ENCODE data around the gene BOD1L1. TPM values are rescaled to one million over a fixed set of nuclear protein-coding genes. Genes with fewer than 3 reads are reported as not detected.

The BOD1L1 gene
- total and polyA plus RNA-seq, 5 donors from 2014 or later, result 1.4 to 48.9 (median 1.8) TPM

DNA sequence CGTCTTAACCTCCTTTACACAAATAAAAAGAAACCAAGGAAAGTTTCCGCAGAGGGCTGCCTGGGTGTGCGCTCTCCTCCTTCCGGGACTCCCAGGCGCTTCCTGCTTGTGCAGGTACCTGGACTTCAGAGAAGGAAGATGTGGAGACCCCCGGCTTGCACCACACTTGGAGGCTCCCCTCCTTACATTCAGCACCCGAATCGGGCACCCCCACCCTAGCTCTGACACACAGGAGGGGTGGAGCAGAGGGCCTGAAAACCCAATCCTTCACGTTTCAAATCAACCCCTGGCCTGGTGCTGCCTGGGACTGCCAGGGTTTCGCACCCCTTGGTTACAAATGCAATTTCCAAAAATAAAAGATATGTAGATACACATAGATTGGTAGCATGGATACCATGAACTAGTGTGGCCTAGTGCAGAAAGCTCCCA, 86.3 kb downstream of the BOD1L1 start:
- Mint-ChIP-seq H3K27ac (no peak overlapping the region), H3K9me3 (peaks cover 0 to 25% (median 7%) of the 10 kb centered on the region in 7 donors)

DNA sequence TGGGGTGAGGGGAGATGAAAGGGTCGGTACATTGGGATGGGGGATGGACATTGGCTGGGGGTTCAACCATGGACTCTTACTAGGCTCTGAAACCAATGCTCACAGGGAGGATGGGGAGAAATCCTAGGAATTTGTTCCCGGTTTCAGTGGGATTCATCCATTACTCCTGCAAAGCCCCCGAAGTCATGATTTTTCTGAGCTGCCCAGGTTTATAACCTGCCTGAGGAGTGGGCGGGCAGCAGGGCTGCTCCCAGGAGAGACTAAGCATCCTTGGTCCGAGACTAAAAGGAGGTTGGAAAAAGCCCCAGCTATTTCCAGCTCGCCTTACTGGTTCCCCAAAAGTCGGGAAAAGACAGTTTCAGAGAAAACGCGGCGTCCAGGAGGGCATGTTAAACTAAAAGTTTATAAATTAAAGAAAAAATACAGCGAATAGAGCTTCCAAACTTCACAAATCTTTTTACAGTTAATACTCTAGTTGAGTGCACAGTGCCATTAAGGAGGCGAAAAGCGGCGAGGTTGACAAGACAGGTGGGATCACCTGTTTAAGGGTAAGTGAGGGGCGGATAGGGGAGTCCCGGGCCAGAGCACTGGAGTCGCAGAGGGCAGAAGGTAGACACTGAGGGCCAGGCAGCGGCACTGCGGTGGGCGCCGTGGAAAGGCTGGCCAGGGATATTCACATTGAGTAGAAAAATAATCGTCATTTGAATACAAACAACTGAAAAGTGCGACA, 86.9 kb downstream of the BOD1L1 start:
- peaks cover 53% of the 10 kb centered on the region for H3K4me1 ChIP-seq (ENCODE audit: control insufficient read depth, insufficient read depth, low read length, poor library complexity, severe bottlenecking)
- H3K4me3 ChIP-seq (ENCODE audit: low read depth, low read length), result no peak overlapping the region
- ATAC-seq (ENCODE audit: low read depth in 2 of 2) (no peak), DNase-seq (no peak)
- peak overlapping the region; percentile 26 to 91 (median 71) for H3K4me3 Mint-ChIP-seq
- no peak overlapping the region for H3K27ac Mint-ChIP-seq
- peaks cover 47% of the 10 kb centered on the region for H3K27me3 ChIP-seq (ENCODE audit: control insufficient read depth, insufficient read depth, low read length)
- no peak overlapping the region for H3K27ac ChIP-seq (ENCODE audit: insufficient read depth, low read length, poor library complexity, severe bottlenecking)
- peaks cover 6% of the 10 kb centered on the region for H3K36me3 Mint-ChIP-seq
- peaks cover 0 to 22% (median 7%) of the 10 kb centered on the region in 7 donors for H3K9me3 Mint-ChIP-seq
- H3K9me3 ChIP-seq (ENCODE audit: control insufficient read depth in 2 of 2, low read length in 2 of 2), result peaks cover 3 to 20% of the 10 kb centered on the region in 2 experiments
- peaks cover 4 to 62% (median 29%) of the 10 kb centered on the region in 4 donors for H3K4me1 Mint-ChIP-seq
- H3K27me3 Mint-ChIP-seq, result peaks cover 87% of the 10 kb centered on the region
- H3K36me3 ChIP-seq (ENCODE audit: control insufficient read depth, insufficient read depth, low read length), result no peaks in the 10 kb centered on the region

More for the DNA sequence above, 86.3 kb downstream of the BOD1L1 start:
- Histone ChIP-seq H3K4me1 (ENCODE audit: control insufficient read depth, insufficient read depth, low read length, poor library complexity, severe bottlenecking) (peaks cover 54% of the 10 kb centered on the region), H3K9me3 (ENCODE audit: control insufficient read depth in 2 of 2, low read length in 2 of 2) (peaks cover 3 to 22% of the 10 kb centered on the region in 2 experiments), H3K27ac (ENCODE audit: insufficient read depth, low read length, poor library complexity, severe bottlenecking) (no peak overlapping the region), H3K36me3 (ENCODE audit: control insufficient read depth, insufficient read depth, low read length) (no peaks in the 10 kb centered on the region), H3K27me3 (ENCODE audit: control insufficient read depth, insufficient read depth, low read length) (peaks cover 49% of the 10 kb centered on the region), H3K4me3 (ENCODE audit: low read depth, low read length) (no peak overlapping the region)
- Mint-ChIP-seq H3K4me3 (peak overlapping the region; percentile 54 to 91 (median 71)), H3K27me3 (peaks cover 86% of the 10 kb centered on the region), H3K36me3 (peaks cover 6% of the 10 kb centered on the region), H3K4me1 (peaks cover 6 to 65% (median 28%) of the 10 kb centered on the region in 4 donors)
- ATAC-seq (ENCODE audit: low read depth in 2 of 2) (no peak), DNase-seq (no peak)

DNA sequence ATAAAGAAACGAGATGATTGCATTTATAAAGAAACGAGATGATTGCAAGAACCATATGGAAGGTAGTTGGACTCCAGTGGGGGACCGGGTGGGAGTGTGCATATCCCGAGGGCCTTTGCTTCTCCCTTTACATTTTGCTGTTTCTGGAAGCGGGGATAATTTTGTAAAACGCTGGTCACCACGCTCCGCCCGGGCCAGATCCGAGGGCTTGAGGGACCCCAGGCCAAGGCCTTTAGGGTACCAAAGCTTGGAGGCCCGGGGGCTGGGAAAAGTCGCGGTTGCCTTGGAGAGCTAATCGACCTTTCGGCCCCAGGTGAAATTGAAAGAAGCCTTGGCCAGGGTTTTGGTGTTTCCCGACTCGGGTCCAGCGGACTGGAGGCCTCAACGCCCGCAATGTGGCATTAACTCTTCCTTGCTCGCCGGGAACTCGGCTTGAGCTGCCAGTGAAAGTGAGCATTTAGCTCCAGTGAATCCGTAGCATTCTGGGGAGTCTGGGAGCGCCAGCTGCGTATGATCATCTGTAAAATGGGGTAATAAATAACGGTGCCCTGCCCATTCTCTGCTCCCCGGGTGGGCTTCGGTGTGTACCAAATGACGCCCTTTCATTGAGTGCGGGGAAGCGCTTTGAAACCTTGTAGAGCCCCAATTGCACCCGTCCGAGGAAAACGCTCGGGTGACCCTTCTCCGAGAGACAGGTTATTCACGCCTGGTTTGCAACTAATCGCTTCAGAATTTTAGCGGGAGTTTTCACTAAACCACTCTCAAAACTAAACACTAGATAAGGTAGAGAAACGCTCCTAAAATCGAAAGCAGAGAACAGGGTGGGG, 87.7 kb downstream of the BOD1L1 start:
- DNase-seq (no peak), ATAC-seq (ENCODE audit: low read depth in 2 of 2) (no peak)
- H3K27ac ChIP-seq (ENCODE audit: insufficient read depth, low read length, poor library complexity, severe bottlenecking), result no peak overlapping the region
- no peaks in the 10 kb centered on the region for H3K36me3 ChIP-seq (ENCODE audit: control insufficient read depth, insufficient read depth, low read length)
- Mint-ChIP-seq H3K4me3 (peak overlapping the region; percentile 22 to 88 (median 58)), H3K27ac (no peak overlapping the region), H3K27me3 (peaks cover 88% of the 10 kb centered on the region), H3K36me3 (peaks cover 6% of the 10 kb centered on the region), H3K4me1 (peaks cover 0 to 55% (median 25%) of the 10 kb centered on the region in 4 donors), H3K9me3 (peaks cover 0 to 21% (median 7%) of the 10 kb centered on the region in 7 donors)
- H3K27me3 ChIP-seq (ENCODE audit: control insufficient read depth, insufficient read depth, low read length), result peaks cover 39% of the 10 kb centered on the region
- H3K4me3 ChIP-seq (ENCODE audit: low read depth, low read length), result no peak overlapping the region
- H3K4me1 ChIP-seq (ENCODE audit: control insufficient read depth, insufficient read depth, low read length, poor library complexity, severe bottlenecking), result peaks cover 48% of the 10 kb centered on the region
- H3K9me3 ChIP-seq (ENCODE audit: control insufficient read depth in 2 of 2, low read length in 2 of 2), result peaks cover 3 to 20% of the 10 kb centered on the region in 2 experiments

DNA sequence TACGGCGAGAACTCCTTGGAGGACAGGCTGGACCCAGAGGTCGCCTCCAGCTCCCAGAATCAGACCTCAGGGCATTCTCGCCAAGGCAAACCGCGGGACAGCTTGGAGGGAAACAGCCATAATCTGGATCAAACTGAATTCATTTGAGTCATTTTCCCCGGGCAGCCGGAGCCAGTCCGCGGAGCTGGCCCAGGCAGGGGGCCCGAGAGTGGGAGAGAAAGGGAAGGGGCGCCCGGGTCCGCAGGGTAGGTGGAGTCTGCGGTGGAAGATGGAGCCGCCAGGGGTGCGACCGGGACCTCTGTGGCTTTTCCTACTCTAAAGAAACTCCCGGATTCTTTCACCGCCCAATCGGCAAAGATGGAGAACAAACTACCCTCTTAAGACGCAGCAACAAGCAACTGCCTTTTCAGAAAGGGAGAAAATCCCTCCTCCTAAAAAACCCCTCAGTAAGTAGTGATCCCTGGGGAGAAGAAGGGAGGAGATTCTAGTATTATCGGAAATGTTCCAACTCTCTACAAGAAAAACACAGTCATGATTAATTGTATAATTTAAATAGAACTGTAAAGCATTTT, 88.4 kb downstream of the BOD1L1 start:
- peaks cover 6% of the 10 kb centered on the region for H3K36me3 Mint-ChIP-seq
- peak overlapping the region; percentile 15 to 88 (median 59) for H3K4me3 Mint-ChIP-seq

DNA sequence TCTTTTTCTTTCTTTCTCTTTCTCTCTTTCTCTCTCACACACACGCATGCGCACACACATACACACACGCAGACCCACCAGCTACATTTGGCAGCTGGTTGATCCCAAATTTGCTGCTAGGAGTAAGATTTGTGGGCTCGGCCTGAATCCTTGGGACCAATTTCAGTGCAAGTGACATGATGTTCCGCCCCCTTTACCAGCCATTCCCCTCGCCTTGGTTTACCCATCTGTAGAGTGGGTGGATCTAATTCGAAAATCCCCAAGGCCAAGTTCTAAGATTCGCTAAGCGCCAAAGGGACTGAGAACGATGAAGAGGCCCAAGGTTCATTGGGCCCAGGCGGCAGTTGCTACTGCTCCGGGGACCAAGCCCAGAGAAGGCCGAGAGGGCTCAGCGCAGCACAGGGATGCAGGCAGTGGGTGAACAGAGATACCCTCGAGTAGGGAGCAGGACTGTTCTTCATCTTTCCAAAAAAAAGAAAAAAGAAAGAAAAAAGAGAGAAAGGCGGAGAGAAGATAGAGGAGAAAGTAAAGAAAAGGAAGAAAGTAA, 89.0 kb downstream of the BOD1L1 start:
- H3K4me1 Mint-ChIP-seq, result peaks cover 0 to 55% (median 26%) of the 10 kb centered on the region in 4 donors
- no peaks in the 10 kb centered on the region for H3K36me3 ChIP-seq (ENCODE audit: control insufficient read depth, insufficient read depth, low read length)
- DNase-seq (no peak), ATAC-seq (ENCODE audit: low read depth in 2 of 2) (no peak)
- H3K27me3 Mint-ChIP-seq, result peaks cover 97% of the 10 kb centered on the region
- no peak overlapping the region for H3K4me3 ChIP-seq (ENCODE audit: low read depth, low read length)
- H3K36me3 Mint-ChIP-seq, result peaks cover 6% of the 10 kb centered on the region
- peaks cover 49% of the 10 kb centered on the region for H3K27me3 ChIP-seq (ENCODE audit: control insufficient read depth, insufficient read depth, low read length)
- peaks cover 3 to 20% of the 10 kb centered on the region in 2 experiments for H3K9me3 ChIP-seq (ENCODE audit: control insufficient read depth in 2 of 2, low read length in 2 of 2)
- peaks cover 35% of the 10 kb centered on the region for H3K4me1 ChIP-seq (ENCODE audit: control insufficient read depth, insufficient read depth, low read length, poor library complexity, severe bottlenecking)
- peak overlapping the region in 2 of 4 donors; percentile 20 to 71 for H3K4me3 Mint-ChIP-seq
- no peak overlapping the region for H3K27ac ChIP-seq (ENCODE audit: insufficient read depth, low read length, poor library complexity, severe bottlenecking)
- peaks cover 0 to 21% (median 7%) of the 10 kb centered on the region in 7 donors for H3K9me3 Mint-ChIP-seq
- H3K27ac Mint-ChIP-seq, result no peak overlapping the region

More for the DNA sequence above, 88.4 kb downstream of the BOD1L1 start:
- H3K27me3 ChIP-seq (ENCODE audit: control insufficient read depth, insufficient read depth, low read length), result peaks cover 44% of the 10 kb centered on the region
- DNase-seq (no peak), ATAC-seq (ENCODE audit: low read depth in 2 of 2) (no peak)
- Mint-ChIP-seq H3K27ac (no peak overlapping the region), H3K27me3 (peaks cover 93% of the 10 kb centered on the region), H3K4me1 (peaks cover 0 to 57% (median 25%) of the 10 kb centered on the region in 4 donors), H3K9me3 (peaks cover 0 to 21% (median 7%) of the 10 kb centered on the region in 7 donors)
- no peak overlapping the region for H3K27ac ChIP-seq (ENCODE audit: insufficient read depth, low read length, poor library complexity, severe bottlenecking)
- no peaks in the 10 kb centered on the region for H3K36me3 ChIP-seq (ENCODE audit: control insufficient read depth, insufficient read depth, low read length)
- peaks cover 3 to 20% of the 10 kb centered on the region in 2 experiments for H3K9me3 ChIP-seq (ENCODE audit: control insufficient read depth in 2 of 2, low read length in 2 of 2)
- peaks cover 41% of the 10 kb centered on the region for H3K4me1 ChIP-seq (ENCODE audit: control insufficient read depth, insufficient read depth, low read length, poor library complexity, severe bottlenecking)
- no peak overlapping the region for H3K4me3 ChIP-seq (ENCODE audit: low read depth, low read length)

DNA sequence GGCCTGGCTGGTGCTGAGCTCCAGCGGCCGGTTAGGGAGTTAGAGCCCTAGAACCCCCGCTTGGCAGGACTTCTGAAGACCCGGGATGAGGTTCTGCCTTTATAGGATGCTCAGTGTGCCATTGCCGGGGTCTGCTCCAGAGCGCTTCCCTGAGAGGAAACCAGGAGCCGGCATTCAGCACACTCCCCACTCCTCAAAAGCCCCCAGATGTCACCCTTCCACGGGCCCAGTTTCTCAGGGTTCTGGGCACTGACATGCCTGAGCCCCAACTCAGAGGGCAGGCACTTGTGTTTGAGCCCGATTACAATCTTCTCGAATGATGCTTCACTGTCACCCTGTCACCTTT, 89.7 kb downstream of the BOD1L1 start:
- no peak overlapping the region for H3K27ac Mint-ChIP-seq
- no peak overlapping the region for H3K4me3 ChIP-seq (ENCODE audit: low read depth, low read length)
- H3K9me3 Mint-ChIP-seq, result peaks cover 0 to 21% (median 7%) of the 10 kb centered on the region in 7 donors
- no peaks in the 10 kb centered on the region for H3K36me3 ChIP-seq (ENCODE audit: control insufficient read depth, insufficient read depth, low read length)
- H3K4me3 Mint-ChIP-seq, result peak overlapping the region in 1 of 4 donors; percentile 65
- H3K4me1 ChIP-seq (ENCODE audit: control insufficient read depth, insufficient read depth, low read length, poor library complexity, severe bottlenecking), result peaks cover 32% of the 10 kb centered on the region
- H3K27ac ChIP-seq (ENCODE audit: insufficient read depth, low read length, poor library complexity, severe bottlenecking), result no peak overlapping the region
- peaks cover 49% of the 10 kb centered on the region for H3K27me3 ChIP-seq (ENCODE audit: control insufficient read depth, insufficient read depth, low read length)
- H3K9me3 ChIP-seq (ENCODE audit: control insufficient read depth in 2 of 2, low read length in 2 of 2), result peaks cover 3 to 20% of the 10 kb centered on the region in 2 experiments
- H3K4me1 Mint-ChIP-seq, result peaks cover 0 to 48% (median 26%) of the 10 kb centered on the region in 4 donors
- DNase-seq, result no peak
- no peak for ATAC-seq (ENCODE audit: low read depth in 2 of 2)
- H3K27me3 Mint-ChIP-seq, result peaks cover 97% of the 10 kb centered on the region
- H3K36me3 Mint-ChIP-seq, result peaks cover 6% of the 10 kb centered on the region
